ENCODE results near the gene ANKRD30A. TPM values are rescaled to one million over a fixed set of nuclear protein-coding genes. Genes with fewer than 3 reads are reported as not detected.
"Not testable (repeated sequence)": the region's sequence is repeated elsewhere in the genome, so short reads cannot be mapped to it uniquely, and the experiment has no call there.

ANKRD30A gene
- not detected for polyA plus RNA-seq

- DNase-seq: no peak
- Mint-ChIP-seq H3K36me3 (peaks cover 0 to 5% (median 0%) of the 10 kb centered on the region in 3 donors), H3K4me1 (no peaks in the 10 kb centered on the region), H3K9me3 (peaks cover 3 to 32% (median 13%) of the 10 kb centered on the region in 6 donors), H3K27ac (no peak within 1 kb of the TSS), H3K4me3 (no peak within 1 kb of the TSS), H3K27me3 (ENCODE audit: low read depth in 3 of 3) (no peaks in the 10 kb centered on the region)
Measured at GRCh38 chr10:37125191-37125732, at the start of gene ANKRD30A. TSS of gene ANKRD30A (plus strand) at chr10:37125598. CDS start at chr10:37125788, 190 bp downstream.

GRCh38 chr10:37076083-37076482 is 49.3 kb upstream of the ANKRD30A start:
- H3K36me3 Mint-ChIP-seq; DNase-seq; H3K27me3 Mint-ChIP-seq (ENCODE audit: low read depth in 3 of 3); H3K27ac Mint-ChIP-seq; H3K4me1 Mint-ChIP-seq; H3K4me3 Mint-ChIP-seq: not testable (repeated sequence)
- peaks cover 11 to 43% (median 16%) of the 10 kb centered on the region in 6 donors for H3K9me3 Mint-ChIP-seq

GRCh38 chr10:37095792-37096573 is 29.4 kb upstream of the ANKRD30A start:
- Mint-ChIP-seq H3K4me3 (no peak overlapping the region), H3K27ac (no peak overlapping the region), H3K27me3 (ENCODE audit: low read depth in 3 of 3) (no peaks in the 10 kb centered on the region), H3K36me3 (no peaks in the 10 kb centered on the region), H3K9me3 (peaks cover 5 to 76% (median 38%) of the 10 kb centered on the region in 6 donors), H3K4me1 (no peaks in the 10 kb centered on the region)
- DNase-seq: no peak

GRCh38 chr10:37101261-37101660 is 24.1 kb upstream of the ANKRD30A start:
- Mint-ChIP-seq H3K4me1 (no peaks in the 10 kb centered on the region), H3K4me3 (no peak overlapping the region), H3K27me3 (ENCODE audit: low read depth in 3 of 3) (peaks cover 0 to 2% (median 0%) of the 10 kb centered on the region in 3 donors), H3K9me3 (peaks cover 7 to 61% (median 27%) of the 10 kb centered on the region in 6 donors), H3K27ac (no peak overlapping the region), H3K36me3 (peaks cover 0 to 5% (median 0%) of the 10 kb centered on the region in 3 donors)
- no peak for DNase-seq

GRCh38 chr10:37109000-37109399 is 16.4 kb upstream of the ANKRD30A start:
- Mint-ChIP-seq H3K36me3 (no peaks in the 10 kb centered on the region), H3K27me3 (ENCODE audit: low read depth in 3 of 3) (no peaks in the 10 kb centered on the region), H3K9me3 (peaks cover 13 to 56% (median 19%) of the 10 kb centered on the region in 6 donors), H3K27ac (no peak overlapping the region), H3K4me3 (no peak overlapping the region), H3K4me1 (no peaks in the 10 kb centered on the region)
- DNase-seq: no peak

GRCh38 chr10:37124532-37124931 is 866 bp upstream of the ANKRD30A start:
- Mint-ChIP-seq H3K4me1 (no peaks in the 10 kb centered on the region), H3K27ac (no peak overlapping the region), H3K36me3 (peaks cover 0 to 5% (median 0%) of the 10 kb centered on the region in 3 donors), H3K27me3 (ENCODE audit: low read depth in 3 of 3) (no peaks in the 10 kb centered on the region), H3K4me3 (no peak overlapping the region), H3K9me3 (peaks cover 3 to 36% (median 17%) of the 10 kb centered on the region in 6 donors)
- no peak for DNase-seq

GRCh38 chr10:37125921-37126320 is 523 bp downstream of the ANKRD30A start:
- Mint-ChIP-seq H3K36me3 (peaks cover 0 to 5% (median 0%) of the 10 kb centered on the region in 3 donors), H3K27ac (no peak overlapping the region), H3K4me3 (no peak overlapping the region), H3K4me1 (no peaks in the 10 kb centered on the region), H3K9me3 (peaks cover 3 to 32% (median 13%) of the 10 kb centered on the region in 6 donors), H3K27me3 (ENCODE audit: low read depth in 3 of 3) (no peaks in the 10 kb centered on the region)
- DNase-seq: no peak

GRCh38 chr10:37146443-37146842 is 21.0 kb downstream of the ANKRD30A start:
- H3K27ac Mint-ChIP-seq: no peak overlapping the region
- no peaks in the 10 kb centered on the region for H3K27me3 Mint-ChIP-seq (ENCODE audit: low read depth in 3 of 3)
- H3K9me3 Mint-ChIP-seq: peaks cover 2 to 33% (median 15%) of the 10 kb centered on the region in 6 donors
- no peak overlapping the region for H3K4me3 Mint-ChIP-seq
- DNase-seq: no peak
- H3K36me3 Mint-ChIP-seq: peaks cover 0 to 4% (median 3%) of the 10 kb centered on the region in 3 donors
- H3K4me1 Mint-ChIP-seq: no peaks in the 10 kb centered on the region

- not testable (repeated sequence) for H3K4me1 Mint-ChIP-seq; DNase-seq; H3K27me3 Mint-ChIP-seq (ENCODE audit: low read depth in 3 of 3); H3K36me3 Mint-ChIP-seq; H3K4me3 Mint-ChIP-seq; H3K27ac Mint-ChIP-seq
- peaks cover 3 to 27% (median 15%) of the 10 kb centered on the region in 6 donors for H3K9me3 Mint-ChIP-seq
Measured at GRCh38 chr10:37162430-37162829, 37.0 kb downstream of the ANKRD30A start.

GRCh38 chr10:37171945-37172344 is 46.5 kb downstream of the ANKRD30A start:
- H3K36me3 Mint-ChIP-seq; DNase-seq; H3K27ac Mint-ChIP-seq; H3K9me3 Mint-ChIP-seq; H3K27me3 Mint-ChIP-seq (ENCODE audit: low read depth in 3 of 3); H3K4me3 Mint-ChIP-seq; H3K4me1 Mint-ChIP-seq: not testable (repeated sequence)

GRCh38 chr10:37178296-37178695 is 52.9 kb downstream of the ANKRD30A start:
- H3K4me3 Mint-ChIP-seq; H3K27me3 Mint-ChIP-seq (ENCODE audit: low read depth in 3 of 3); DNase-seq; H3K36me3 Mint-ChIP-seq; H3K27ac Mint-ChIP-seq; H3K4me1 Mint-ChIP-seq: not testable (repeated sequence)
- peaks cover 3 to 11% (median 7%) of the 10 kb centered on the region in 6 donors for H3K9me3 Mint-ChIP-seq

- not testable (repeated sequence) for H3K36me3 Mint-ChIP-seq; H3K9me3 Mint-ChIP-seq; H3K4me1 Mint-ChIP-seq; H3K4me3 Mint-ChIP-seq; H3K27ac Mint-ChIP-seq; DNase-seq; H3K27me3 Mint-ChIP-seq (ENCODE audit: low read depth in 3 of 3)
Measured at GRCh38 chr10:37182719-37183118, 57.3 kb downstream of the ANKRD30A start.

GRCh38 chr10:37206132-37206531 is 80.7 kb downstream of the ANKRD30A start:
- peaks cover 0 to 2% (median 0%) of the 10 kb centered on the region in 3 donors for H3K27me3 Mint-ChIP-seq (ENCODE audit: low read depth in 3 of 3)
- peaks cover 0 to 8% (median 0%) of the 10 kb centered on the region in 3 donors for H3K36me3 Mint-ChIP-seq
- peaks cover 21 to 50% (median 39%) of the 10 kb centered on the region in 6 donors for H3K9me3 Mint-ChIP-seq
- no peak overlapping the region for H3K27ac Mint-ChIP-seq
- H3K4me1 Mint-ChIP-seq: no peaks in the 10 kb centered on the region
- no peak overlapping the region for H3K4me3 Mint-ChIP-seq
- DNase-seq: no peak

- Mint-ChIP-seq H3K9me3 (peaks cover 10 to 33% (median 15%) of the 10 kb centered on the region in 6 donors), H3K36me3 (peaks cover 0 to 5% (median 0%) of the 10 kb centered on the region in 3 donors), H3K27me3 (ENCODE audit: low read depth in 3 of 3) (no peaks in the 10 kb centered on the region), H3K27ac (no peak overlapping the region), H3K4me1 (no peaks in the 10 kb centered on the region), H3K4me3 (no peak overlapping the region)
- no peak for DNase-seq
Measured at GRCh38 chr10:37220866-37221265, 95.5 kb downstream of the ANKRD30A start.

Data from immature natural killer cell (primary cell).